HEK293 (cell line): ENCODE measurements around the gene PIK3R4.

ENCODE experiments used
- CTCF ChIA-PET: fragments of 350-600 bp; formaldehyde crosslinking; extraction: SDS; loops from one replicate; lab custom pipeline; 2021; ENCODE audit warnings: antibody characterized with exemption; lab: Yijun Ruan, JAX
- POLR2A ChIA-PET: fragments of 300-600 bp; formaldehyde crosslinking; extraction: SDS; loops from one replicate; lab custom pipeline; 2020; ENCODE audit warnings: antibody characterized with exemption, inconsistent platforms; lab: Yijun Ruan, JAX
- H3K27ac ChIP-seq: fragments of 200-500 bp; sonication (Bioruptor generic); 2 replicates; pipeline ENCODE4 v1.5.1; 2014; ENCODE audit warnings: low read depth, low read length, control low read depth, inconsistent platforms; ENCODE audit errors: extremely low read depth
- H3K36me3 ChIP-seq, 2 experiments: fragments of 200-500 bp in 1 of 2; sonication (Bioruptor generic) in 1 of 2; 1 replicate in 1 of 2; 2 replicates in 1 of 2; pipeline ENCODE4 v1.5.1; 2014 to 2017; ENCODE audit warnings: inconsistent platforms in 2 of 2, low read length in 2 of 2; ENCODE audit not compliant: control insufficient read depth in 2 of 2, insufficient read depth in 1 of 2
- H3K4me1 ChIP-seq: fragments of 200-500 bp; sonication (Bioruptor generic); 2 replicates; pipeline ENCODE4 v1.5.1; 2014; ENCODE audit warnings: mild to moderate bottlenecking, low read length, inconsistent platforms; ENCODE audit not compliant: control insufficient read depth, insufficient read depth
- H3K4me3 ChIP-seq: 2 replicates; pipeline ENCODE4 v1.5.1; 2011; ENCODE audit warnings: low read depth, mild to moderate bottlenecking, control low read depth, low read length, moderate library complexity
- H3K9me3 ChIP-seq: fragments of 200-500 bp; sonication (Bioruptor generic); 2 replicates; pipeline ENCODE4 v1.5.1; 2014; ENCODE audit warnings: low read depth, low read length, inconsistent platforms; ENCODE audit not compliant: control insufficient read depth, insufficient read depth
- BCL11A ChIP-seq: fragments of 450-650 bp; formaldehyde crosslinking; IDR thresholded peaks from 2 replicates; pipeline ENCODE4 v1.5.1; 2016; ENCODE audit warnings: low read depth, missing biosample characterization, missing genetic modification characterization
- GFI1B ChIP-seq: fragments of 450-650 bp; formaldehyde crosslinking; IDR thresholded peaks from 2 replicates; pipeline ENCODE4 v1.5.1; 2016; ENCODE audit warnings: missing biosample characterization, missing genetic modification characterization
- KLF10 ChIP-seq: fragments of 450-650 bp; IDR thresholded peaks from 2 replicates; pipeline ENCODE4 v1.5.1; 2018; ENCODE audit warnings: missing biosample characterization, mild to moderate bottlenecking, missing genetic modification characterization
- PRDM1 ChIP-seq: fragments of 450-650 bp; formaldehyde crosslinking; IDR thresholded peaks from 2 replicates; pipeline ENCODE4; 2016; ENCODE audit warnings: missing biosample characterization, missing genetic modification characterization
- SCRT2 ChIP-seq: fragments of 450-650 bp; formaldehyde crosslinking; IDR thresholded peaks from 2 replicates; pipeline ENCODE4 v1.5.1; 2016; ENCODE audit warnings: missing biosample characterization, missing genetic modification characterization
- SP2 ChIP-seq: fragments of 450-650 bp; formaldehyde crosslinking; IDR thresholded peaks from 2 replicates; pipeline ENCODE4 v1.5.1; 2016; ENCODE audit warnings: missing biosample characterization, missing genetic modification characterization
- ZNF138 ChIP-seq: fragments of 450-650 bp; formaldehyde crosslinking; IDR thresholded peaks from 2 replicates; pipeline ENCODE4 v1.5.1; 2016; ENCODE audit warnings: missing biosample characterization, missing genetic modification characterization, borderline replicate concordance
- ZNF221 ChIP-seq: fragments of 450-650 bp; formaldehyde crosslinking; IDR thresholded peaks from 2 replicates; pipeline ENCODE4 v1.5.1; 2017; ENCODE audit warnings: missing biosample characterization, missing genetic modification characterization, borderline replicate concordance
- ZNF248 ChIP-seq: fragments of 450-650 bp; formaldehyde crosslinking; IDR thresholded peaks from 2 replicates; pipeline ENCODE4 v1.5.1; 2017; ENCODE audit warnings: missing biosample characterization, missing genetic modification characterization
- ZNF341 ChIP-seq: fragments of 450-650 bp; formaldehyde crosslinking; IDR thresholded peaks from 2 replicates; pipeline ENCODE4; 2016; ENCODE audit warnings: low read depth, missing biosample characterization, missing genetic modification characterization
- ZNF404 ChIP-seq: fragments of 450-650 bp; formaldehyde crosslinking; IDR thresholded peaks from 2 replicates; pipeline ENCODE4 v1.5.1; 2017; ENCODE audit warnings: missing biosample characterization, missing genetic modification characterization
- ZNF426 ChIP-seq: fragments of 450-650 bp; formaldehyde crosslinking; IDR thresholded peaks from 2 replicates; pipeline ENCODE4 v1.5.1; 2017; ENCODE audit warnings: missing biosample characterization, missing genetic modification characterization, mild to moderate bottlenecking, inconsistent platforms, moderate library complexity
- ZNF610 ChIP-seq: fragments of 450-650 bp; formaldehyde crosslinking; IDR thresholded peaks from 2 replicates; pipeline ENCODE4 v1.5.1; 2016; ENCODE audit warnings: missing biosample characterization, missing genetic modification characterization, borderline replicate concordance
- TF ChIP-seq, protein P1 (sequence below): fragments of 450-650 bp; formaldehyde crosslinking; IDR thresholded peaks from 2 replicates; pipeline ENCODE4 v1.5.1; 2016; ENCODE audit warnings: missing biosample characterization, missing genetic modification characterization
- TF ChIP-seq, protein P2 (sequence below): sonication (generic); formaldehyde crosslinking; IDR thresholded peaks from 2 replicates; pipeline ENCODE4 v1.8.1; 2022; ENCODE audit warnings: mild to moderate bottlenecking, moderate library complexity, missing genetic modification reagents
- TF ChIP-seq, protein P3 (sequence below): fragments of 450-650 bp; formaldehyde crosslinking; conservative IDR thresholded peaks from 2 replicates; pipeline ENCODE4 v1.5.1; 2016; ENCODE audit warnings: low read depth, missing biosample characterization, missing genetic modification characterization
- TF ChIP-seq, protein P4 (sequence below): fragments of 450-650 bp; formaldehyde crosslinking; IDR thresholded peaks from 2 replicates; pipeline ENCODE4 v1.5.1; 2017; ENCODE audit warnings: missing biosample characterization, mild to moderate bottlenecking, missing genetic modification characterization, moderate library complexity
- TF ChIP-seq, protein P5 (sequence below): fragments of 450-650 bp; formaldehyde crosslinking; IDR thresholded peaks from 2 replicates; pipeline ENCODE4 v1.5.1; 2017; ENCODE audit warnings: missing biosample characterization, missing genetic modification characterization
- TF ChIP-seq, protein P6 (sequence below): fragments of 450-650 bp; formaldehyde crosslinking; IDR thresholded peaks from 2 replicates; pipeline ENCODE4 v1.5.1; 2016; ENCODE audit warnings: missing biosample characterization, missing genetic modification characterization

PIK3R4 gene

DNA sequence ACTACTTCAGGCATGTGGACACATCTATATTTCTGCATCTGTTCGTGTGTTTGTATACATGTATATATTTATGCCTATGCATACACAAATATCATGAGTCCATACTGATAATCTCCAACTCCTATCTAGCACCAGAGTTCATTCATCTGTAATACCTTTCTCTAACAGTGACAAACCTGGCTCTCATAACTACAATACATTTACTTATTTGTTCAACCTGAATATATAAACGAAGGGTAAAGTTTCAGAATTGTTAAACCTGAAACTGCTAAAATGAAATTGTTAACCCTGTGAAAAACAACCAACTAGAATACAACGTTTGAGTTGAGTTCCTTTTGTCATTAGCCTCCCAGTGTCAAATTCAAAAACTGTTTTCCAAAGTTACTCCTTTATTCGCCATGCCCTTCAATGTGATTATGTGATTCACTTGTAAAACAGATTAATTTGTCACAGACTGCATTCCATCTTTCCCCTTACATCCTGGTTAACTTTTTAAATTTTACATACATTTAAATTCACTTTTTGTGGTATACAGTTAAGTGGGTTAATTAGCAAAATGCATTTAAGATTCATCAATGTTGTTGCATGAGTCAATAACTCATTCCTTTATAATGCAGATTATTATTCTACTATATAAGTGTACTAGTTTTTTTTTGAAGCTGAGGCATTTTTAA is 58.5 kb downstream of the PIK3R4 start:
- POLR2A ChIA-PET, result no interaction called here
- H3K27ac ChIP-seq, result no peak overlapping the region
- no peak overlapping the region for H3K4me3 ChIP-seq
- TF ChIP-seq, protein P1, sequence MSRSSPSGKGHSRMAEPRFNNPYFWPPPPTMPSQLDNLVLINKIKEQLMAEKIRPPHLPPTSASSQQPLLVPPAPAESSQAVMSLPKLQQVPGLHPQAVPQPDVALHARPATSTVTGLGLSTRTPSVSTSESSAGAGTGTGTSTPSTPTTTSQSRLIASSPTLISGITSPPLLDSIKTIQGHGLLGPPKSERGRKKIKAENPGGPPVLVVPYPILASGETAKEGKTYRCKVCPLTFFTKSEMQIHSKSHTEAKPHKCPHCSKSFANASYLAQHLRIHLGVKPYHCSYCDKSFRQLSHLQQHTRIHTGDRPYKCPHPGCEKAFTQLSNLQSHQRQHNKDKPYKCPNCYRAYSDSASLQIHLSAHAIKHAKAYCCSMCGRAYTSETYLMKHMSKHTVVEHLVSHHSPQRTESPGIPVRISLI (tag by site-specific recombination), result no peak
- TF ChIP-seq SCRT2 (no peak), SP2 (tag by site-specific recombination) (no peak), ZNF138 (tag by site-specific recombination) (no peak), PRDM1 (tag by site-specific recombination) (no peak), ZNF610 (tag by site-specific recombination) (no peak), ZNF426 (tag by site-specific recombination) (no peak), ZNF221 (tag by site-specific recombination) (no peak), KLF10 (tag by site-specific recombination) (no peak), BCL11A (tag by site-specific recombination) (no peak), ZNF341 (tag by site-specific recombination) (no peak), GFI1B (no peak), ZNF248 (tag by site-specific recombination) (no peak), ZNF404 (tag by site-specific recombination) (no peak)
- TF ChIP-seq, protein P2, sequence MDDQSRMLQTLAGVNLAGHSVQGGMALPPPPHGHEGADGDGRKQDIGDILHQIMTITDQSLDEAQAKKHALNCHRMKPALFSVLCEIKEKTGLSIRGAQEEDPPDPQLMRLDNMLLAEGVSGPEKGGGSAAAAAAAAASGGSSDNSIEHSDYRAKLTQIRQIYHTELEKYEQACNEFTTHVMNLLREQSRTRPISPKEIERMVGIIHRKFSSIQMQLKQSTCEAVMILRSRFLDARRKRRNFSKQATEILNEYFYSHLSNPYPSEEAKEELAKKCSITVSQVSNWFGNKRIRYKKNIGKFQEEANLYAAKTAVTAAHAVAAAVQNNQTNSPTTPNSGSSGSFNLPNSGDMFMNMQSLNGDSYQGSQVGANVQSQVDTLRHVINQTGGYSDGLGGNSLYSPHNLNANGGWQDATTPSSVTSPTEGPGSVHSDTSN (CRISPR knock-in tag), result no peak
- TF ChIP-seq, protein P3, sequence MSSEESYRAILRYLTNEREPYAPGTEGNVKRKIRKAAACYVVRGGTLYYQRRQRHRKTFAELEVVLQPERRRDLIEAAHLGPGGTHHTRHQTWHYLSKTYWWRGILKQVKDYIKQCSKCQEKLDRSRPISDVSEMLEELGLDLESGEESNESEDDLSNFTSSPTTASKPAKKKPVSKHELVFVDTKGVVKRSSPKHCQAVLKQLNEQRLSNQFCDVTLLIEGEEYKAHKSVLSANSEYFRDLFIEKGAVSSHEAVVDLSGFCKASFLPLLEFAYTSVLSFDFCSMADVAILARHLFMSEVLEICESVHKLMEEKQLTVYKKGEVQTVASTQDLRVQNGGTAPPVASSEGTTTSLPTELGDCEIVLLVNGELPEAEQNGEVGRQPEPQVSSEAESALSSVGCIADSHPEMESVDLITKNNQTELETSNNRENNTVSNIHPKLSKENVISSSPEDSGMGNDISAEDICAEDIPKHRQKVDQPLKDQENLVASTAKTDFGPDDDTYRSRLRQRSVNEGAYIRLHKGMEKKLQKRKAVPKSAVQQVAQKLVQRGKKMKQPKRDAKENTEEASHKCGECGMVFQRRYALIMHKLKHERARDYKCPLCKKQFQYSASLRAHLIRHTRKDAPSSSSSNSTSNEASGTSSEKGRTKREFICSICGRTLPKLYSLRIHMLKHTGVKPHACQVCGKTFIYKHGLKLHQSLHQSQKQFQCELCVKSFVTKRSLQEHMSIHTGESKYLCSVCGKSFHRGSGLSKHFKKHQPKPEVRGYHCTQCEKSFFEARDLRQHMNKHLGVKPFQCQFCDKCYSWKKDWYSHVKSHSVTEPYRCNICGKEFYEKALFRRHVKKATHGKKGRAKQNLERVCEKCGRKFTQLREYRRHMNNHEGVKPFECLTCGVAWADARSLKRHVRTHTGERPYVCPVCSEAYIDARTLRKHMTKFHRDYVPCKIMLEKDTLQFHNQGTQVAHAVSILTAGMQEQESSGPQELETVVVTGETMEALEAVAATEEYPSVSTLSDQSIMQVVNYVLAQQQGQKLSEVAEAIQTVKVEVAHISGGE (tag by site-specific recombination), result no peak
- TF ChIP-seq, protein P4, sequence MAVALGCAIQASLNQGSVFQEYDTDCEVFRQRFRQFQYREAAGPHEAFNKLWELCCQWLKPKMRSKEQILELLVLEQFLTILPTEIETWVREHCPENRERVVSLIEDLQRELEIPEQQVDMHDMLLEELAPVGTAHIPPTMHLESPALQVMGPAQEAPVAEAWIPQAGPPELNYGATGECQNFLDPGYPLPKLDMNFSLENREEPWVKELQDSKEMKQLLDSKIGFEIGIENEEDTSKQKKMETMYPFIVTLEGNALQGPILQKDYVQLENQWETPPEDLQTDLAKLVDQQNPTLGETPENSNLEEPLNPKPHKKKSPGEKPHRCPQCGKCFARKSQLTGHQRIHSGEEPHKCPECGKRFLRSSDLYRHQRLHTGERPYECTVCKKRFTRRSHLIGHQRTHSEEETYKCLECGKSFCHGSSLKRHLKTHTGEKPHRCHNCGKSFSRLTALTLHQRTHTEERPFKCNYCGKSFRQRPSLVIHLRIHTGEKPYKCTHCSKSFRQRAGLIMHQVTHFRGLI (tag by site-specific recombination), result no peak
- TF ChIP-seq, protein P5, sequence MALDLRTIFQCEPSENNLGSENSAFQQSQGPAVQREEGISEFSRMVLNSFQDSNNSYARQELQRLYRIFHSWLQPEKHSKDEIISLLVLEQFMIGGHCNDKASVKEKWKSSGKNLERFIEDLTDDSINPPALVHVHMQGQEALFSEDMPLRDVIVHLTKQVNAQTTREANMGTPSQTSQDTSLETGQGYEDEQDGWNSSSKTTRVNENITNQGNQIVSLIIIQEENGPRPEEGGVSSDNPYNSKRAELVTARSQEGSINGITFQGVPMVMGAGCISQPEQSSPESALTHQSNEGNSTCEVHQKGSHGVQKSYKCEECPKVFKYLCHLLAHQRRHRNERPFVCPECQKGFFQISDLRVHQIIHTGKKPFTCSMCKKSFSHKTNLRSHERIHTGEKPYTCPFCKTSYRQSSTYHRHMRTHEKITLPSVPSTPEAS (tag by site-specific recombination), result no peak
- TF ChIP-seq, protein P6, sequence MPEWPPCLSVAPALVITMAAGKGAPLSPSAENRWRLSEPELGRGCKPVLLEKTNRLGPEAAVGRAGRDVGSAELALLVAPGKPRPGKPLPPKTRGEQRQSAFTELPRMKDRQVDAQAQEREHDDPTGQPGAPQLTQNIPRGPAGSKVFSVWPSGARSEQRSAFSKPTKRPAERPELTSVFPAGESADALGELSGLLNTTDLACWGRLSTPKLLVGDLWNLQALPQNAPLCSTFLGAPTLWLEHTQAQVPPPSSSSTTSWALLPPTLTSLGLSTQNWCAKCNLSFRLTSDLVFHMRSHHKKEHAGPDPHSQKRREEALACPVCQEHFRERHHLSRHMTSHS, result no peak
- TF ChIP-seq, all 188 proteins: peak for 0
- Histone ChIP-seq H3K9me3 (no peaks in the 10 kb centered on the region), H3K4me1 (no peaks in the 10 kb centered on the region), H3K36me3 (peaks cover 8 to 65% of the 10 kb centered on the region in 2 experiments; a peak in 2 of 3 replicates)
- CTCF ChIA-PET, result no interaction called here
